Stimulated activated CD8-positive, alpha-beta memory T cell treated with anti-CD3 and anti-CD28 coated beads, Interleukin-4, amount 100 ng/mL, for 48 hours (primary cell): ENCODE data around the gene HEBP1.
A peak's percentile ranks its signal among the peaks of the same experiment; 100 is the strongest.

Source experiments
- DNase-seq: peaks from one replicate; pipeline ENCODE4 v3.0.0-alpha.2; 2020

HEBP1 gene

GRCh38 chr12:13023811-13024530 is 23.9 kb upstream of the HEBP1 start:
- DNase-seq: no peak

GRCh38 chr12:13022851-13023271 is 22.8 kb upstream of the HEBP1 start:
- DNase-seq: no peak

GRCh38 chr12:13011098-13011497 is 11.0 kb upstream of the HEBP1 start:
- DNase-seq: no peak

- DNase-seq: no peak
These were observed 8.8 kb upstream of the HEBP1 start for GRCh38 chr12:13008741-13009380.

GRCh38 chr12:13007496-13008233 is 7.6 kb upstream of the HEBP1 start:
- DNase-seq: no peak

GRCh38 chr12:13005649-13006048 is 5.6 kb upstream of the HEBP1 start:
- DNase-seq: no peak

- DNase-seq: no peak
These were observed 4.9 kb upstream of the HEBP1 start for GRCh38 chr12:13004986-13005385.

- DNase-seq: no peak
These were observed 4.3 kb upstream of the HEBP1 start for GRCh38 chr12:13004361-13004760.

GRCh38 chr12:13002301-13003097 is 2.4 kb upstream of the HEBP1 start:
- DNase-seq: no peak

- no peak for DNase-seq
These were observed 1.6 kb upstream of the HEBP1 start for GRCh38 chr12:13001775-13002040.

GRCh38 chr12:13000925-13001774 is 1.1 kb upstream of the HEBP1 start:
- peak; percentile 55 for DNase-seq

GRCh38 chr12:13000616-13000924 is 505 bp upstream of the HEBP1 start:
- no peak for DNase-seq

GRCh38 chr12:12999271-12999958 is 650 bp downstream of the HEBP1 start:
- no peak for DNase-seq

- DNase-seq: no peak
These were observed 1.8 kb downstream of the HEBP1 start for GRCh38 chr12:12998248-12998647.

GRCh38 chr12:12997734-12998133 is 2.3 kb downstream of the HEBP1 start:
- no peak for DNase-seq

GRCh38 chr12:12997156-12997555 is 2.9 kb downstream of the HEBP1 start:
- DNase-seq: no peak

- no peak for DNase-seq
These were observed 3.9 kb downstream of the HEBP1 start for GRCh38 chr12:12996209-12996608.

GRCh38 chr12:12995088-12995487 is 5.0 kb downstream of the HEBP1 start:
- DNase-seq: no peak

- DNase-seq: no peak
These were observed 6.7 kb downstream of the HEBP1 start for GRCh38 chr12:12993367-12993766.

- DNase-seq: no peak
These were observed 7.5 kb downstream of the HEBP1 start for GRCh38 chr12:12992418-12993130.
